ENCODE data around the gene RIOK3. TPM values are rescaled to one million over a fixed set of nuclear protein-coding genes. Genes with fewer than 3 reads are reported as not detected.
"Not testable (repeated sequence)": the region's sequence is repeated elsewhere in the genome, so short reads cannot be mapped to it uniquely, and the experiment has no call there.

RIOK3 gene
- total RNA-seq, 2 donors from 2014 or later: 71.5 to 95.4 TPM

DNA sequence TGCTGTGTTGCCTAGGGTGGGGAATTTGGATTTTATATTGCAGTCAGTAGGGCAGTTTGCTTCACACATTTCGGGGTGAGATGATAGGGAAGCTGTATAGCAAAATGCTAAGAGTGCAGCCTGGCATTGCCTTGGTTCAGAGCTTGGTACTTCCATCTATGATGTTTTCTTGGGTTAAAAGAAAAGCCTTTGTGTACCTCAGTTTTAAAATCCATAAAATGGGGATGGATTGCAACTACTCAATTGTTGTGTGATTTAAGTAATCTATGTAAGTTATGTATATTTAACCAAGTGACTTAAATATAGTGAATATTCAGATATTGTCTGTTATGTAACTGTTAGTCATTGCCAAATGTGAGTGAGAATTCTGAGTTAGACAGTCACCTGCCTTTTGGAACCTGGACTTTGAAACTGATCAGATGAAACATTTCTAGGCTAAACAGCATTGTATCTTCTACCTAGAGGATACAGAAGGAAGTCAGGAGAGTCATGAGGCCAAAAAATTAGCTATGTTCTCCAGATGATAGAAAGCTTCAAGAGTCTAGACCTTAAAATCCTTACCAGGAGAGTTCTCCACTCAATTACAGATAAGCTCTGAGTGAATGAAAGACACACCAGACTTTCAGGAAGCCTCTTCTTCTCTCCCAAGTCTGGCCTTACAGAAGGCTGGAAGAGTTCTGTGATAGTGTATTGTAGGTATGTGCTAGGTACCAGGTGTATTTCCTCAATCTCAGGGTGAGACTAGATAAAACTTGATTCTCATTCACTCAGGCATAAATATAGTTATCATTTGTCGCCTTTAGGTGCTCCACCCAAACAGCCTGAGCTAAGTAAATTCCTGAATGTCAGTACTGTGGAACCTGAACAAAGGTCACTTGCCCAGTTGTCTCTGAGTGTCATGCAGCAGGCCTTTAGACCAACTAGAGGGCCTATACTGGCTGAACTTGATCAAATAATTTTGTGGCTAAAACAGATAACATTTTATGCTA is 7.5 kb downstream of the RIOK3 start:
- H3K27me3 Mint-ChIP-seq: no peaks in the 10 kb centered on the region
- H3K36me3 Mint-ChIP-seq: peaks cover 18% of the 10 kb centered on the region
- H3K27ac Mint-ChIP-seq: peak overlapping the region in 1 of 2 donors; percentile 32
- no peak for DNase-seq (ENCODE audit: low spot score)
- no peak overlapping the region for H3K4me3 Mint-ChIP-seq
- no peaks in the 10 kb centered on the region for H3K9me3 Mint-ChIP-seq
- ATAC-seq: no peak
- H3K4me1 Mint-ChIP-seq (ENCODE audit: low read depth in 2 of 2): peaks cover 49 to 53% of the 10 kb centered on the region in 2 donors

DNA sequence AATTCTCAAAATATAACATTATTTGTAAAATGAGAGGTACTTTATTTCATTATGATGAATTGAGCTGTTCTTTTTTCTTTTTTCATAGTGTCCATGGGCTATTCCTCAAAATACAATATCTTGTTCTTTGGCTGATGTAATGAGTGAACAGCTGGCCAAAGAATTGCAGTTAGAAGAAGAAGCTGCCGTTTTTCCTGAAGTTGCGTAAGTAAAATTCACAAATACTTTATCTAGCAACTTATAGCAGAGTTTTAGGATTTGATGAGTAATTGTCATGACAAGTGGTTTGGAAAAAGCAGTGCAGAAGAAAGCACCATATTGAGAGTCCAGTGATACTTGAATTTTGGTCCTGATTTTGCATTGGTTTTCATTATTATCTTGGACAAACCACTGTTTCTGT is 9.8 kb downstream of the RIOK3 start:
- Mint-ChIP-seq H3K4me1 (ENCODE audit: low read depth in 2 of 2) (peaks cover 39 to 41% of the 10 kb centered on the region in 2 donors), H3K36me3 (peaks cover 23% of the 10 kb centered on the region), H3K27me3 (no peaks in the 10 kb centered on the region), H3K27ac (no peak overlapping the region), H3K4me3 (no peak overlapping the region), H3K9me3 (no peaks in the 10 kb centered on the region)
- DNase-seq (ENCODE audit: low spot score) (no peak), ATAC-seq (no peak)

DNA sequence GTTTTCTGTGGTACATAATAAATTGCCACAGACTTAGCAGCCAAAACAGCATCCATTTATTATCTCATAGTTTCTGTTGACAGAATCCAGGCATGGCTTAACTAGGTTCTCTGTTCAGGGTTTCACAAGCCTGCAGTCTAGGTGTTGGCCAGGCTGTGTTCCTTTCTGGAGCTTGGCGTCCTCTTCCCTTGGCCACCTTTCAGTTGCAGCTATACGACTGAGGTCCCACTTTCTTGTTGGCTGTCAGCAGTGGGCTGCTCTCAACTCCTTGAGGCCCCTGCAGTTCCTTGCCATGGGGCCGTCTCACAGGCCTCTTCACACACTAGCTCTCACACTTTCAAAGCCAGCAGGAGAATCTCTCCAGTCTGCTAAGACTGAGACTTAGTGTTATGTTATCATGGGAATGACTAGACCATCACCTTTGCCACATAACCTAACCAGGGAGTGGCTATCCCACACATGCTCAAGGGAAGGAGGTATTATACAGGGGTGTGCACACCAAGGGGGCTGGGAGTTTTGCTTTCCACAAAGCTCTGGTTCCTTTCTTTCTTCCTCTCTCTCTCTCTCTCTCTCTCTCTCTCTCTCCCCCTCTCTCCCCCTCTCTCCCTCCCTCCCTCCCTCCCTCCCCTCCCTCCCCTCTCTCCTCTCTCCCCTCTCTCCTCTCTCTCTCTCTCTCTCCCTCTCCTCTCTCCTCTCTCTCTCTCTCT is 15.8 kb downstream of the RIOK3 start:
- Mint-ChIP-seq H3K27me3 (no peaks in the 10 kb centered on the region), H3K4me1 (ENCODE audit: low read depth in 2 of 2) (peaks cover under 1 to 3% of the 10 kb centered on the region in 2 donors), H3K4me3 (no peak overlapping the region), H3K27ac (no peak overlapping the region), H3K36me3 (peaks cover 20% of the 10 kb centered on the region), H3K9me3 (no peaks in the 10 kb centered on the region)
- DNase-seq (ENCODE audit: low spot score): no peak
- no peak for ATAC-seq

DNA sequence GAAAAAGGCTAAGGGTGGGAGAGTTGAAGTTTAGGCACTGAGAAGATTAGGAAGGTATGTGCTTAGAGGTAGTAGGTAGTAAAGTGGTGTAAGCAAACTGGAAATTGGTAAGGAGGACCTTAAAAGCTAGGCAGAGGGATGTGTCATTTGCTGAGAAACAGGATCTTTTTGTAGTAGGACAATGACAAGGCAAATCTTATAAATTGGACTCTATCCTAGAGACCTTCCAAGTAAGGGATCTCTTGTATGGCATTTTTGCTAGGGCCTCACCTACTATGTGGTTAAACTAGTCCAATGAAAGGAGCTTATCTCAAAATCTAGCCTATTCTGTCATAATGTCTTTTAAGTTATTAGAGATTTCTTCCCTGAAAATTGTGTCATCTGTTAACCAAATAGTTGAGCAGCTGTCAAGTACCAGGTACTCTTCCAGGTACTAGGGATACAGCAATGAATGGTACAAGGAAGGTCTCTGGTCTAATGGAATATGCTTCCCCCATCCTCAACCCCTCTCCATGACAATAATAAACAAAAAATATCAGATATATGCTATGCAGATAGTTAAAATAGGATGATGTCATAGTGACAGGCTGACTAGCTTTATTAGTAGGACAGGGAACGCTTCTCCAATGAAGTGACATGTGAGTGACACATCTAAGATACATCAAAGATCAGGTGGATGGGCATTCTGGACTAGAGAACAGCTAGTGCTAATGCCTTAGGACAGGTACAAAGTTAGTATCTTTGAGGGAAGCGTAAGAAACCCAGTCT is 17.7 kb downstream of the RIOK3 start:
- Mint-ChIP-seq H3K27me3 (no peaks in the 10 kb centered on the region), H3K27ac (no peak overlapping the region), H3K36me3 (peaks cover 30% of the 10 kb centered on the region), H3K9me3 (no peaks in the 10 kb centered on the region), H3K4me3 (no peak overlapping the region), H3K4me1 (ENCODE audit: low read depth in 2 of 2) (peaks cover 0 to 7% of the 10 kb centered on the region in 2 donors)
- ATAC-seq: no peak
- no peak for DNase-seq (ENCODE audit: low spot score)

DNA sequence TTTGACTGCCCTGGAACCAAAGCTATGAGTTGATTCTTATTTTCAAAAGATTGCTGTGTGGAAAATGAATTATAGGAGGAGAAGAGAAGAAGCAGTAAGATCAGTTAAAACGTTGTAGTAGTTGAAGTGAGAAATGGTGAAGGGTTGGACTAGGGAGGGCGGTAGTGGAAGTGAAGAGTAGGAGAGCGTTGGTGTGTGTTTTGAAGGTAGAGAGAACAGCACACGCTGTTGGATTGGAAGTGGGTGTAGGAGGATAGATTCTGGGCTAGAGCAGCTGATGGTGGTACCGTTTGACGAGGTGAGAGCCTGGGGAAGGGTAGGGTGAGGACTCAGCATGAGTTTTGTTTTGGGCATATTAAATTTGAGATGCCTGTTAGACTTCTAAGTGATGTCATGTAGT is 18.4 kb downstream of the RIOK3 start:
- no peak overlapping the region for H3K27ac Mint-ChIP-seq
- ATAC-seq: no peak
- H3K4me3 Mint-ChIP-seq: no peak overlapping the region
- H3K27me3 Mint-ChIP-seq: no peaks in the 10 kb centered on the region
- peaks cover 0 to 9% of the 10 kb centered on the region in 2 donors for H3K4me1 Mint-ChIP-seq (ENCODE audit: low read depth in 2 of 2)
- no peak for DNase-seq (ENCODE audit: low spot score)
- H3K36me3 Mint-ChIP-seq: peaks cover 30% of the 10 kb centered on the region
- no peaks in the 10 kb centered on the region for H3K9me3 Mint-ChIP-seq

DNA sequence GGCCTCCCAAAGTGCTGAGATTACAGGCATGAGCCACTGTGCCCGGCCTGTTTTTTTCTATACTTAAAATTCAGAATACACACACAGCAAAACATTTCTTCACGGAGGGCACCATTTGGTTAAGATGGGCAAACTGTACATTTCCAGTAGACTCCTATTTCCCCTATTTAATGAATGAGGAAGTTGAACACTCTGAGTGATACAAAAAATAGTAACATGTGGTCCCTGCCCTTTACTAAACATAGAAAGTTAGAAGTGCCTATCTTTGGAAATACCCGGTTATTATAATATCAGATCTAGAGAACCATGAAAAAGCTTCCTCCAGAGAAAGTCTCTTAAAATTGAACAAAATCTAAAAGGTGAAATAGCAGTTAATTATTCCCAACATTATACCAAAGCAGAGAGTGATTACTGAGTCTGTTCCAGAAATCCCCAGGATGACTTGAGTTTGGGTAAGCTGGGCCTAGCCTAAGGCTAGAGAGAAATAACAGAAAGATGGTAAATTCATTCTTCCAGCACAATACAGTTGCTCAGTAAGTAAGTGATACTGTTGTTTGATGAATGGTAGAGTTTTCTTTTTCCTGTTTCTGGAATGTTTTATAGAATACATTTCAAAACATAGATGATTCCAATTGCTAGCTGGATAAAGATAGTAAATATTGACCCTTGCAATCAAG is 26.9 kb downstream of the RIOK3 start:
- ATAC-seq (no peak), DNase-seq (ENCODE audit: low spot score) (no peak)
- Mint-ChIP-seq H3K36me3 (peaks cover 10% of the 10 kb centered on the region), H3K27me3 (no peaks in the 10 kb centered on the region), H3K9me3 (no peaks in the 10 kb centered on the region), H3K4me1 (ENCODE audit: low read depth in 2 of 2) (peaks cover 0 to 2% of the 10 kb centered on the region in 2 donors), H3K4me3 (no peak overlapping the region), H3K27ac (no peak overlapping the region)

DNA sequence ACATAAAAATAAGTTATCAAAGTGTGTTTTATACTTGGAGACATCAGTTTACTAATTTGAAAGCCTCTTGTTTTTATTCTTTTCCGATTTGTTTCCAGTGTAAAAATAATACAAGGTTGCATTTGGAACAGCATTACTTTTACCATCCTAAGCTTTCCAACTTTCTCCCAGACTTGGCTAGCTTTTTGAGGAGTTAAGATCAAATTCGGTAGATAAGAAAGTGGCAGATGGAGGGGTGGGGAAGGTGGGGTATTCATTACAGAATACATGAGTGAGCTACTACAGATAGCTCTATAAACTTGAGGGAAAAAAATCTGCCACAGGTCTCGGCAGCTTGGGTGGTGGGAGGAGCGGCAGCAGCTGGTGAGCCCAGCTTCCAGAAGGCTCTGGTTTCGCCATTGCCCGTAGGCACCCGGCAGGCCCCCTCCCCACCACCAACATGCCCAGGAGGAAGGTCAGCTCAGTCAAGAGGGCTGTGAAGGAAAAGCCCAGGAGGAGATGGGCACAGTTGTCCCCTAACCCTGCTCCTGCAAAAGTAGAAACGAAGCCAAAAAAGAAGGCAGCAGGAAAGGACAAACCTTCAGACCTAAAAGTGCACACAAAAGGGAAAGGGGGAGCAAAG is 31.6 kb downstream of the RIOK3 start:
- H3K36me3 Mint-ChIP-seq: no peaks in the 10 kb centered on the region
- H3K9me3 Mint-ChIP-seq: no peaks in the 10 kb centered on the region
- H3K27ac Mint-ChIP-seq: no peak overlapping the region
- H3K27me3 Mint-ChIP-seq: no peaks in the 10 kb centered on the region
- no peak overlapping the region for H3K4me3 Mint-ChIP-seq
- ATAC-seq (no peak), DNase-seq (ENCODE audit: low spot score) (no peak)
- H3K4me1 Mint-ChIP-seq (ENCODE audit: low read depth in 2 of 2): peaks cover 6 to 15% of the 10 kb centered on the region in 2 donors

DNA sequence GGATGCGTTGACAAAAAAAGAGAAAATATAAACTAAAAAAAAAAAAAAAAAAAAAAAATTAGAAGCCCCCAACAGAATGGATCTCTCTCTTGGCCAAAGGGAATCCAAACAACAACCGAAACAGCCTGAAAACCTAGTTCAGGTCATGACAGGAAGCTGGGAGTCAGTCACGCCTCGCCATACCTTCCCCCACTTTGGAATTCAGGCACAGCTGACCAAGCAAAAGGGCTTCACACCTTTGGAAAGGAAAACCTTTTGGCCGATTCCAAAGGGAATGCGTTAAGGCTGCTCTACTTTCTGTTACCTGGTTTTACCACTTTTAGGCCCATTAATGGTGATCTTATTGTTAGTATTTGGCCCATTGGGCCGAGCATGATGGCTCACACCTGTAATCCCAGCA is 32.3 kb downstream of the RIOK3 start:
- ATAC-seq: no peak
- H3K27ac Mint-ChIP-seq: no peak overlapping the region
- no peaks in the 10 kb centered on the region for H3K36me3 Mint-ChIP-seq
- no peak overlapping the region for H3K4me3 Mint-ChIP-seq
- peaks cover 6 to 15% of the 10 kb centered on the region in 2 donors for H3K4me1 Mint-ChIP-seq (ENCODE audit: low read depth in 2 of 2)
- DNase-seq (ENCODE audit: low spot score): no peak
- no peaks in the 10 kb centered on the region for H3K9me3 Mint-ChIP-seq
- H3K27me3 Mint-ChIP-seq: no peaks in the 10 kb centered on the region

DNA sequence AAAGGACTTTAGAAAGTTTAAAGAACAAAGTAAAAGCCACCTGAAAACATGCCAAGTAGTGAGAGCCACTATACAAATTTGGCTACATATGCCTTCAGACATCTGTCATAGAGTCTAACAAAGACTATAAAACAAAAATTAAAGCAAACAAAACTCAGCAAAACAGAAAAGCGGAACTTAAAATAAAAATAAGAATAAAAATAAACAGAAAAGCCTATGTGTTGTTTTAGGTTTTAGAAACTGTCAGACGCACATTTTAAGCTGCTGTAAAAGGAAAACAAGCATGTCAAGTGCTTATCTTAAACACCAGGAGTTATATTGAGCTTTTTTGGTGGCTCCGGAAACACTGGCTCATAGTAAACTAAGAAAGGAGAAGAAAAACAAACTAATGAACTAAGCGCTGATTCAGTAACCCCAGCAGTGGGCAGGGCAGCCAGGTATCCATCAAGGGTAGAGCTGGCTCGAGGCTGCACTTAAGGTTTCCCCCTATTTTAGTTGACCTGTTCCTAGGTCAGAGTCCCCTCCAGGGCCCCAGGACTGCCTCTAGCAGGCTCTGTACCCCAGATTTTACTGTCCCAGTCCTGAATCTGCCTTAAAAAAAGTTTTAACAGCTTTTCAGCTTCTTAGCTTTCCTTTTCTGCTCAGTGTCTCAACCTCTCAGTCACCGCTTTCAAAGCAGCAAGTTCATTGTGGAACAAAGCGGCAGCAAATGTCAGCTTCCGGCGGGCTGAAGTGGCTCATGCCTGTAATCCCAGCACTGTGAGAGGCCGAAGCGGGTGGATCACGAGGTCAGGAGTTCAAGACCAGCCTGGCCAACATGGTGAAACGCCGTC is 34.9 kb downstream of the RIOK3 start:
- DNase-seq (ENCODE audit: low spot score) (peak; percentile 65), ATAC-seq (peak; percentile 70 to 74)
- Mint-ChIP-seq H3K4me3 (peak overlapping the region; percentile 32), H3K36me3 (no peaks in the 10 kb centered on the region), H3K27ac (peak overlapping the region; percentile 64 to 75), H3K4me1 (ENCODE audit: low read depth in 2 of 2) (peaks cover 6 to 15% of the 10 kb centered on the region in 2 donors), H3K27me3 (no peaks in the 10 kb centered on the region), H3K9me3 (no peaks in the 10 kb centered on the region)

DNA sequence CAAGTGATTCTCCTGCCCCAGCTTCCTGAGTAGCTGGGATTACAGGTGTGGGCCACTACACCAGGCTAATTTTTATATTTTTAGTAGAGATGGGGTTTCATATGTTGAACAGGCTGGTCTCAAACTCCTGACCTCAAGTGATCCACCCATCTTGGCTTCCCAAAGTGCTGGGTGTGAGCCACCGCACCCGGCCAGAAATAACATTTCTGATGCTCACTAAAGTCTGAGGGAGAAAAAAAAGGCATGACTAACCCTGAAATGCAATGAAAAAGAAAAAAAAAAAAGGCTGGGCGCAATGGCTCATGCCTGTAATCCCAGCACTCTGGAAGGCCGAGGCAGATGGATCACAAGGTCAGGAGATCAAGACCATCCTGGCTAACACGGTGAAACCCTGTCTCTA is 36.5 kb downstream of the RIOK3 start:
- DNase-seq (ENCODE audit: low spot score); ATAC-seq; H3K9me3 Mint-ChIP-seq; H3K36me3 Mint-ChIP-seq; H3K4me3 Mint-ChIP-seq; H3K27me3 Mint-ChIP-seq; H3K27ac Mint-ChIP-seq: not testable (repeated sequence)
- H3K4me1 Mint-ChIP-seq (ENCODE audit: low read depth in 2 of 2): peaks cover 6 to 15% of the 10 kb centered on the region in 2 donors

DNA sequence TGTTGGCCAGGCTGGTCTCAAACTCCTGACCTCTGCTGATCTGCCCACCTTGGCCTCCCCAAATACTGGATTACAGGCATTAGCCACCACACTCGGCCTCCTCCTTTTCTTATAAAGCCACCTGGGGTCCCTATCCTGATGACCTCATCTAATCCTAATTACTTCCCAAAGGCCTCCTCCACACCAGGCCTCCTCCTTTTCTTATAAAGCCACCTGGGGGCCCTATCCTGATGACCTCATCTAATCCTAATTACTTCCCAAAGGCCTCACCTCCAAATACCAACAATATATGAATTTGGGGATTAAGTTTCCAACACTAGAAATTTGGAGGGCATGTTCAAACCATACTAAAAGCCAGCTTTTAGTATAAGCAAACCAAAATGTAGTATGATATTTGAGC is 40.6 kb downstream of the RIOK3 start:
- Mint-ChIP-seq H3K4me1 (ENCODE audit: low read depth in 2 of 2) (peaks cover under 1% of the 10 kb centered on the region in 2 donors), H3K9me3 (no peaks in the 10 kb centered on the region), H3K27me3 (no peaks in the 10 kb centered on the region), H3K36me3 (no peaks in the 10 kb centered on the region), H3K27ac (no peak overlapping the region), H3K4me3 (no peak overlapping the region)
- no peak for ATAC-seq
- no peak for DNase-seq (ENCODE audit: low spot score)

DNA sequence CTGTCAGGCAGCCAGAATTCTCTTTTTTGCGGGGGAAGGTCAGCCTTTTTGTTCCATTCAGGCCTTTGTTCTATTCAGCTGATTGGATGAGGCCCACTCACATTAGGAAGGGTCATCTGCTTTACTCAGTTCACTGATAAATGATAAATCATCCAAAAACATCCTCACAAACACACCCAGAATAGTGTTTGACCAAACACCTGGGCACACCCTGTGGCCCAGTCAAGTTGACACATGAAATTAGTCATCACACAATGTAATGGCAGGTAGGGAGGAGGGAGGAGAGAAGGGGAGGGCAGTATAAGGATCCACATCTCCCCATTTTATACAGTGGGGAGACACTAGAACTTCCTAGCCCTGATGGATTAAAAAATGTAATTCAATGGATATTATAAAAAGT is 41.9 kb downstream of the RIOK3 start:
- ATAC-seq (no peak), DNase-seq (ENCODE audit: low spot score) (no peak)
- Mint-ChIP-seq H3K36me3 (no peaks in the 10 kb centered on the region), H3K4me3 (no peak overlapping the region), H3K4me1 (ENCODE audit: low read depth in 2 of 2) (peaks cover 9 to 11% of the 10 kb centered on the region in 2 donors), H3K9me3 (no peaks in the 10 kb centered on the region), H3K27me3 (no peaks in the 10 kb centered on the region), H3K27ac (no peak overlapping the region)

Measured in natural killer cell treated with Interleukin-12 subunit alpha and Interleukin-12 subunit beta and Interleukin-15 and Interleukin-18, amount 100 ng/mL, for 72 hours (primary cell).